K562 (cell line): ENCODE measurements around the gene TTLL3. TPM values are rescaled to one million over a fixed set of nuclear protein-coding genes. Genes with fewer than 3 reads are reported as not detected.

Experiments used
- ATF7 ChIP-seq: fragments of 450-650 bp; IDR thresholded peaks from 2 replicates; pipeline ENCODE4 v1.7.1; 2014; ENCODE audit warnings: mild to moderate bottlenecking, moderate library complexity
- GATA2 ChIP-seq: sonication (generic); formaldehyde crosslinking; IDR thresholded peaks from 2 replicates; pipeline ENCODE4 v1.4.0; 2020; ENCODE audit warnings: mild to moderate bottlenecking, missing genetic modification reagents
- MTA3 ChIP-seq: fragments of 450-650 bp; formaldehyde crosslinking; IDR thresholded peaks from 2 replicates; pipeline ENCODE4 v1.6.1; 2017; ENCODE audit warnings: mild to moderate bottlenecking, borderline replicate concordance
- NCOA6 ChIP-seq: fragments of 450-650 bp; IDR thresholded peaks from 2 replicates; pipeline ENCODE4 v1.6.1; 2017; ENCODE audit warnings: mild to moderate bottlenecking
- NFATC3 ChIP-seq: fragments of 450-650 bp; IDR thresholded peaks from 2 replicates; pipeline ENCODE4 v1.6.1; 2017; ENCODE audit warnings: mild to moderate bottlenecking
- NFIX ChIP-seq: fragments of 250-450 bp; sonication (Bioruptor Pico); IDR thresholded peaks from 2 replicates; pipeline ENCODE4 v1.4.0; 2020; ENCODE audit warnings: low read depth, mild to moderate bottlenecking, moderate library complexity
- NUFIP1 ChIP-seq: fragments of 450-650 bp; IDR thresholded peaks from 2 replicates; pipeline ENCODE4 v1.6.1; 2018; ENCODE audit not compliant: partially characterized antibody
- PHF8 ChIP-seq: fragments of 200-600 bp; sonication (generic); IDR thresholded peaks from 2 replicates; pipeline ENCODE4 v1.6.1; 2012; ENCODE audit warnings: mixed run types, mild to moderate bottlenecking, inconsistent platforms, low read length, moderate library complexity, borderline replicate concordance
- RBM25 ChIP-seq: fragments of 200-400 bp; formaldehyde crosslinking; IDR thresholded peaks from 2 replicates; pipeline ENCODE4 v1.6.1; 2018; ENCODE audit warnings: low read length, low read depth, moderate library complexity; ENCODE audit not compliant: severe bottlenecking
- REST ChIP-seq, 2 experiments: fragments of 450-650 bp; formaldehyde crosslinking in 1 of 2; IDR thresholded peaks; 2 replicates each; pipeline versions ENCODE4 v1.4.0 to v1.6.1; 2014 to 2020; ENCODE audit warnings: mild to moderate bottlenecking in 2 of 2, borderline replicate concordance in 1 of 2, low read depth in 1 of 2
- SETDB1 ChIP-seq: IDR thresholded peaks from one replicate; pipeline ENCODE4 v1.6.1; 2012; ENCODE audit warnings: low read length, control low read depth, inconsistent platforms
- ZNF3 ChIP-seq: fragments of 250-450 bp; sonication (Bioruptor Pico); IDR thresholded peaks from 2 replicates; pipeline ENCODE4 v1.5.0; 2021; ENCODE audit warnings: mild to moderate bottlenecking, moderate library complexity
- ZNF444 ChIP-seq: fragments of 250-450 bp; sonication (Bioruptor Pico); IDR thresholded peaks from 2 replicates; pipeline ENCODE4 v1.4.0; 2020; ENCODE audit warnings: mild to moderate bottlenecking, moderate library complexity
- ZNF780A ChIP-seq: fragments of 250-450 bp; sonication (Bioruptor Pico); IDR thresholded peaks from 2 replicates; pipeline ENCODE4 v1.5.0; 2021; ENCODE audit warnings: mild to moderate bottlenecking
- ZNF79 ChIP-seq: fragments of 250-450 bp; sonication (Bioruptor Pico); IDR thresholded peaks from 2 replicates; pipeline ENCODE4 v1.4.0; 2020; ENCODE audit warnings: low read depth, mild to moderate bottlenecking, moderate library complexity
- polyA plus RNA-seq, 8 experiments: library from polyadenylated mRNA; depleted of rRNA in 4 of 8; stranded (reverse) in 5 of 8; unstranded in 3 of 8; fragments of >200 nt; fragmentation: Nextera tagmentation in 2 of 8; fragmentation: Illumina TruSeq in 1 of 8; extraction: Ambion mirVana in 2 of 8; extraction: Trizol in 1 of 8; gene quantifications; 2 replicates each; pipeline versions ENCODE4 v1.2.1 to v1.2.3, GENCODE V29; 2011 to 2014; ENCODE audit warnings: inconsistent platforms in 1 of 8, missing spikeins in 1 of 8
- total RNA-seq, 7 experiments: library from RNA; depleted of rRNA in 6 of 7; stranded (reverse); fragments of >200 nt in 6 of 7; fragmentation: Illumina TruSeq in 2 of 7; extraction: Trizol in 2 of 7; gene quantifications; 2 replicates each; pipeline versions ENCODE4 v1.2.1 to v1.2.3, GENCODE V29; 2011 to 2021; ENCODE audit warnings: low replicate concordance in 1 of 7
- TF ChIP-seq, protein P1 (sequence below): sonication (generic); formaldehyde crosslinking; IDR thresholded peaks from 2 replicates; pipeline ENCODE4 v1.5.0; 2020; ENCODE audit warnings: missing genetic modification reagents
- TF ChIP-seq, protein P2 (sequence below): fragments of 250-450 bp; sonication (Bioruptor Pico); IDR thresholded peaks from 2 replicates; pipeline ENCODE4 v1.4.0; 2020; ENCODE audit warnings: mild to moderate bottlenecking

Gene TTLL3
- total and polyA plus RNA-seq, 9 of the 15 experiments (the other 6 are each of a cell fraction or from before 2014, with no cell fraction given): 8.9 to 106 (median 33.2) TPM

GRCh38 chr3:9792405-9793160 is 17.5 kb upstream of the TTLL3 start, which contains the start of the genes ARPC4 and TADA3 (continued):
- TF ChIP-seq NFATC3 (no peak), NCOA6 (no peak), NFIX (0 out of 2 replicates have a peak, but pooled peaks have one; percentile 5), RBM25 (peak; percentile 69), PHF8 (peak; percentile 93), ZNF780A (CRISPR knock-in tag) (no peak), SETDB1 (no peak), ZNF3 (CRISPR knock-in tag) (no peak), ZNF444 (CRISPR knock-in tag) (no peak), MTA3 (peak; percentile 41; the same call in 1 of the 2 replicates), REST (IDR thresholded peaks at IDR 0.05; ENCODE audit: borderline replicate concordance) (no peak), REST (CRISPR knock-in tag; IDR thresholded peaks at IDR 0.05; ENCODE audit: low read depth) (peak; percentile 56; the same call in 1 of the 2 replicates), NUFIP1 (peak; percentile 92), ZNF79 (CRISPR knock-in tag) (no peak), GATA2 (CRISPR knock-in tag) (no peak), ATF7 (peak; percentile 100)
- TF ChIP-seq, protein P1, sequence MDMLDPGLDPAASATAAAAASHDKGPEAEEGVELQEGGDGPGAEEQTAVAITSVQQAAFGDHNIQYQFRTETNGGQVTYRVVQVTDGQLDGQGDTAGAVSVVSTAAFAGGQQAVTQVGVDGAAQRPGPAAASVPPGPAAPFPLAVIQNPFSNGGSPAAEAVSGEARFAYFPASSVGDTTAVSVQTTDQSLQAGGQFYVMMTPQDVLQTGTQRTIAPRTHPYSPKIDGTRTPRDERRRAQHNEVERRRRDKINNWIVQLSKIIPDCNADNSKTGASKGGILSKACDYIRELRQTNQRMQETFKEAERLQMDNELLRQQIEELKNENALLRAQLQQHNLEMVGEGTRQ (CRISPR knock-in tag): no peak
- TF ChIP-seq, protein P2, sequence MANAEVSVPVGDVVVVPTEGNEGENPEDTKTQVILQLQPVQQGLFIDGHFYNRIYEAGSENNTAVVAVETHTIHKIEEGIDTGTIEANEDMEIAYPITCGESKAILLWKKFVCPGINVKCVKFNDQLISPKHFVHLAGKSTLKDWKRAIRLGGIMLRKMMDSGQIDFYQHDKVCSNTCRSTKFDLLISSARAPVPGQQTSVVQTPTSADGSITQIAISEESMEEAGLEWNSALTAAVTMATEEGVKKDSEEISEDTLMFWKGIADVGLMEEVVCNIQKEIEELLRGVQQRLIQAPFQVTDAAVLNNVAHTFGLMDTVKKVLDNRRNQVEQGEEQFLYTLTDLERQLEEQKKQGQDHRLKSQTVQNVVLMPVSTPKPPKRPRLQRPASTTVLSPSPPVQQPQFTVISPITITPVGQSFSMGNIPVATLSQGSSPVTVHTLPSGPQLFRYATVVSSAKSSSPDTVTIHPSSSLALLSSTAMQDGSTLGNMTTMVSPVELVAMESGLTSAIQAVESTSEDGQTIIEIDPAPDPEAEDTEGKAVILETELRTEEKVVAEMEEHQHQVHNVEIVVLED (CRISPR knock-in tag): no peak; the same call in 1 of the 2 replicates
